Body of pancreas (tissue), 4 donors: Measurements from ENCODE around the gene ADPRM. TPM values are rescaled to one million over a fixed set of nuclear protein-coding genes. Genes with fewer than 3 reads are reported as not detected.

Source experiments
- ATAC-seq: fragments of 150-250 bp; one replicate; pipeline ENCODE4 v1.9.1; 2016
- DNase-seq, 4 donors: peaks; one replicate each; pipeline ENCODE4 v3.0.0-alpha.2; 2019
- H3K27ac ChIP-seq, 4 donors: fragments of 200-600 bp; sonication (generic); 1 replicate in 3 of 4; 2 replicates in 1 of 4; pipeline versions ENCODE4 v1.5.1 to v1.6.1; 2016 to 2019; ENCODE audit warnings: mild to moderate bottlenecking in 1 of 4, mixed read lengths in 1 of 4, moderate library complexity in 1 of 4
- H3K27me3 ChIP-seq, 2 donors: fragments of 200-600 bp; sonication (generic); one replicate each; pipeline ENCODE4 v1.6.0; 2016; ENCODE audit warnings: mild to moderate bottlenecking in 1 of 2
- H3K36me3 ChIP-seq, 2 donors: fragments of 200-600 bp; sonication (generic); replicated peaks in 1 of 2; 2 replicates each; pipeline ENCODE4 v1.5.1; 2016; ENCODE audit warnings: low read depth in 2 of 2; ENCODE audit not compliant: insufficient read depth in 1 of 2
- H3K4me1 ChIP-seq: fragments of 200-600 bp; sonication (generic); one replicate; pipeline ENCODE4 v1.6.0; 2016
- H3K4me3 ChIP-seq, 2 donors: fragments of 200-600 bp; sonication (generic); 1 replicate in 1 of 2; 2 replicates in 1 of 2; pipeline ENCODE4 v1.5.1; 2016 to 2019
- H3K9me3 ChIP-seq, 3 donors: fragments of 200-600 bp; sonication (generic); 1 replicate in 2 of 3; 2 replicates in 1 of 3; pipeline ENCODE4 v1.5.1; 2016
- CTCF ChIP-seq, 7 experiments: fragments of 450-650 bp in 4 of 7; fragments of 200-600 bp in 3 of 7; sonication (generic) in 3 of 7; IDR thresholded peaks; one replicate each; pipeline ENCODE4 v1.5.1; 2016 to 2019; ENCODE audit warnings: antibody characterized with exemption in 7 of 7
- POLR2A ChIP-seq, 3 donors: fragments of 450-650 bp; IDR thresholded peaks; one replicate each; pipeline ENCODE4 v1.6.1; 2016; ENCODE audit warnings: antibody characterized with exemption in 3 of 3, mild to moderate bottlenecking in 2 of 3
- WGBS, 2 donors: methylation state at CpG; one replicate each; pipeline ENCODE4 v1.1.5; 2017; 5-methylcytosine and 5-hydroxymethylcytosine counted together
- intact Hi-C: fragments of 100-400 bp; cut with DNase I; formaldehyde crosslinking; loops from one replicate; pipeline ENCODE4 v1.15.1; 2023
- total RNA-seq, 2 donors: library from RNA; depleted of rRNA; stranded (reverse); fragments of >200 nt; gene quantifications; one replicate each; pipeline ENCODE4 v1.1.0, GENCODE V29; 2016

ADPRM gene
- total RNA-seq, 2 donors from 2014 or later = 2.3 to 6.2 TPM

GRCh38 chr17:10716218-10716617 is 18.8 kb downstream of the ADPRM start:
- Histone ChIP-seq H3K9me3 (no peaks in the 10 kb centered on the region), H3K27me3 (no peaks in the 10 kb centered on the region), H3K27ac (no peak overlapping the region), H3K36me3 (peaks cover 0 to 13% of the 10 kb centered on the region in 2 donors), H3K4me1 (peaks cover 7% of the 10 kb centered on the region), H3K4me3 (no peak overlapping the region)
- WGBS, 2 donors = 85% methylated on average over 10 of the region's 10 CpGs
- ATAC-seq (no peak), DNase-seq (no peak)
- TF ChIP-seq POLR2A (IDR thresholded peaks at IDR 0.05) (no peak), CTCF (IDR thresholded peaks at IDR 0.05) (no peak)
- intact Hi-C loops = no loop called here

DNA sequence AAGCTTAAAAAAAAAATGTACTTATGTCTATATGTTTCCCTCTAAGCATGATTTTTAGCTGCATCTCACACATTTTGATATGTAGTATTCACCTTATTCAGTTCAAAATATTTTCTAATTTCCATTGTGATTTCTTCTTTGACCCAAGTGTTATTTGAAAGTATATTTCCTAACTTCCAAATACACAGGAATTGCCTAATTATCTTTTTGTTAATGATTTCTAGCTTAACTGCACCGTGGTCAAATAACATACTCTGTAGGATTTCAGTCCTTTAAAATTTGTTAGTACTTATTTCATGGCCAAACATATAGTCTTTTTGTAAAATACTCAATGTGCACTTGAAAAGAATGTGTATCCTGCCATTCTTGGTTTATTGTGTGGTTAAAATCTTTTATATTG is 21.2 kb downstream of the ADPRM start:
- no peak overlapping the region for H3K27ac ChIP-seq
- no peaks in the 10 kb centered on the region for H3K36me3 ChIP-seq
- 29 to 31% methylated on average over 1 of the region's 1 CpG for WGBS, 2 donors
- peaks cover 7% of the 10 kb centered on the region for H3K4me1 ChIP-seq
- H3K4me3 ChIP-seq = no peak overlapping the region
- ATAC-seq (no peak), DNase-seq (no peak)
- TF ChIP-seq CTCF (IDR thresholded peaks at IDR 0.05) (no peak), POLR2A (IDR thresholded peaks at IDR 0.05) (no peak)
- intact Hi-C loops = no loop called here
- H3K27me3 ChIP-seq = no peaks in the 10 kb centered on the region
- H3K9me3 ChIP-seq = no peaks in the 10 kb centered on the region

GRCh38 chr17:10724546-10725195 is 27.3 kb downstream of the ADPRM start:
- TF ChIP-seq POLR2A (IDR thresholded peaks at IDR 0.05) = no peak
- no peak for TF ChIP-seq CTCF (IDR thresholded peaks at IDR 0.05)
- Histone ChIP-seq H3K27ac (no peak overlapping the region), H3K4me3 (no peak overlapping the region), H3K4me1 (peaks cover 6% of the 10 kb centered on the region), H3K9me3 (no peaks in the 10 kb centered on the region), H3K36me3 (peaks cover 0 to 2% of the 10 kb centered on the region in 2 donors), H3K27me3 (no peaks in the 10 kb centered on the region)
- ATAC-seq (no peak), DNase-seq (no peak)
- WGBS, 2 donors = 78 to 83% methylated on average over 11 of the region's 11 CpGs
- intact Hi-C loops = no loop called here

- intact Hi-C loops = no loop called here
- H3K9me3 ChIP-seq = no peaks in the 10 kb centered on the region
- no peaks in the 10 kb centered on the region for H3K27me3 ChIP-seq
- H3K4me3 ChIP-seq = no peak overlapping the region
- TF ChIP-seq CTCF (IDR thresholded peaks at IDR 0.05) = no peak
- TF ChIP-seq POLR2A (IDR thresholded peaks at IDR 0.05) = no peak
- H3K27ac ChIP-seq = no peak overlapping the region
- peaks cover 8% of the 10 kb centered on the region for H3K4me1 ChIP-seq
- WGBS, 2 donors = 49 to 54% methylated on average over 3 of the region's 3 CpGs
- no peak for DNase-seq
- no peak for ATAC-seq
- H3K36me3 ChIP-seq = peaks cover 0 to 2% of the 10 kb centered on the region in 2 donors
These were observed 27.9 kb downstream of the ADPRM start for GRCh38 chr17:10725262-10725661.

DNA sequence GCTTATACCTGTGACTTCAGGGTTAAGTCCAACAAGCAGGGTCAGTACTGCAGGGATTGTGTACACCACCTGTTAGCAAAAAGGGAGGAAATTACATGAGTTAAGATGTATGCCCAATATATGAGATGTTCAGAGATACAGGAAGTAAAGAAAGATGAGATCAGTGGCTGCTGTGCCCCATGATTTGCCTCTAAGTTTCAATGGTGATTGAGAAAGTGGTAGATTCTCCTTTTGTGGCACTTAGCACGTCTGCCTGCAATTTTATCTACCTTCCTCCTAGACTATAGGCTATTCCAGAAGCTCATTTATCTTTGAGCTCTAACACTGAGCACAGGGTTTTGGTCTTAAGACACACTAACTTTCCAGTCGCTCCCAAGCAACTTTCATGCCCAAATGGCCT is 28.8 kb downstream of the ADPRM start:
- H3K36me3 ChIP-seq = peaks cover 0 to 2% of the 10 kb centered on the region in 2 donors
- intact Hi-C loops = no loop called here
- no peaks in the 10 kb centered on the region for H3K9me3 ChIP-seq
- H3K4me1 ChIP-seq = peaks cover 11% of the 10 kb centered on the region
- WGBS, 2 donors = 54 to 73% methylated on average over 2 of the region's 2 CpGs
- no peak for DNase-seq
- no peak for ATAC-seq
- H3K4me3 ChIP-seq = no peak overlapping the region
- TF ChIP-seq POLR2A (IDR thresholded peaks at IDR 0.05) (no peak), CTCF (IDR thresholded peaks at IDR 0.05) (no peak)
- H3K27me3 ChIP-seq = no peaks in the 10 kb centered on the region
- H3K27ac ChIP-seq = no peak overlapping the region
